Measurements from ENCODE around the gene WDFY4. TPM values are rescaled to one million over a fixed set of nuclear protein-coding genes. Genes with fewer than 3 reads are reported as not detected.

Gene WDFY4
- total RNA-seq, 1 donor from 2014 or later, result not detected

DNA sequence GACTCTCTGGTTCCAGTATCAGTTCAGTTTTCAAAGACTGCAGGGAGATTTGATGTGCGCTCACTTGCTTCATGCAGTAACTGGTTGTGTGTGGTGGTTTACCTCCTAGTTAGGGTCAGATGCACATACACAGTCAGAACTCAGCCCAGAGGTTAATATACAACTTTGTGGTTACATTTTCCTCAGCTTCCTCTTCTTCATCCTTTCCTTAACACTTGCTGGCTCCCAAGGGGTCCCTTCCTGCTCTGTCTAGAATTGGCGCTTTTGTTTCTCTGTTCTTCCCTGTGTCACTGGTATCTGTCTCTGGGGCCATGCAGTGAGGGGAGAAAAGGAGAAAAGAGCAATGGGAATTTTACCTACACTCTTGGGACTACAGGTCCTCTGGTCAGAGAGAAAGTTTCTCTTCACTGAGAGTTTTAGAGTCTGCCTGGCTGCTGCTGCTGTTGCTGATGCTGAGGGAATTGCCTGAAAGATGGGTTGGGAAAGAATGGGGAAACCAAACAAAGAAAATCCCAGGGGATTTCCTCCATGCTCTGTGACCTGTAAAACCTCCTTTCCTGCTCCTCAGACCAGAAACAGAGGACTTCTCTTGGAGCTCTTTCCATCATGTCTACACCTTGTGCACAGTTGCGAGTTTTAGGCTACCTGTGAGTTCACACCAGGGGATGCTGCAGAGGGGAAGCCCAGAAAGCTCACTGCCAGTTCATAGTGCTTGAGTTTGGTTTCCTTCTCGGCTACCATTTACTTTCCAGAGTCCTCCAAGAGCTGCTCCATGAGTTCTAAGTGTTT, 74.6 kb downstream of the WDFY4 start:
- Histone ChIP-seq H3K4me3 (ENCODE audit: low read depth, low read length) (no peak overlapping the region), H3K27me3 (ENCODE audit: control insufficient read depth, insufficient read depth, low read length) (no peaks in the 10 kb centered on the region), H3K36me3 (ENCODE audit: control insufficient read depth, insufficient read depth, low read length) (no peaks in the 10 kb centered on the region)
- TF ChIP-seq, protein P1, sequence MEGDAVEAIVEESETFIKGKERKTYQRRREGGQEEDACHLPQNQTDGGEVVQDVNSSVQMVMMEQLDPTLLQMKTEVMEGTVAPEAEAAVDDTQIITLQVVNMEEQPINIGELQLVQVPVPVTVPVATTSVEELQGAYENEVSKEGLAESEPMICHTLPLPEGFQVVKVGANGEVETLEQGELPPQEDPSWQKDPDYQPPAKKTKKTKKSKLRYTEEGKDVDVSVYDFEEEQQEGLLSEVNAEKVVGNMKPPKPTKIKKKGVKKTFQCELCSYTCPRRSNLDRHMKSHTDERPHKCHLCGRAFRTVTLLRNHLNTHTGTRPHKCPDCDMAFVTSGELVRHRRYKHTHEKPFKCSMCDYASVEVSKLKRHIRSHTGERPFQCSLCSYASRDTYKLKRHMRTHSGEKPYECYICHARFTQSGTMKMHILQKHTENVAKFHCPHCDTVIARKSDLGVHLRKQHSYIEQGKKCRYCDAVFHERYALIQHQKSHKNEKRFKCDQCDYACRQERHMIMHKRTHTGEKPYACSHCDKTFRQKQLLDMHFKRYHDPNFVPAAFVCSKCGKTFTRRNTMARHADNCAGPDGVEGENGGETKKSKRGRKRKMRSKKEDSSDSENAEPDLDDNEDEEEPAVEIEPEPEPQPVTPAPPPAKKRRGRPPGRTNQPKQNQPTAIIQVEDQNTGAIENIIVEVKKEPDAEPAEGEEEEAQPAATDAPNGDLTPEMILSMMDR (IDR thresholded peaks at IDR 0.05; ENCODE audit: insufficient read depth, low read length, poor library complexity, severe bottlenecking), result no peak
- no peak for DNase-seq (ENCODE audit: low read depth)

DNA sequence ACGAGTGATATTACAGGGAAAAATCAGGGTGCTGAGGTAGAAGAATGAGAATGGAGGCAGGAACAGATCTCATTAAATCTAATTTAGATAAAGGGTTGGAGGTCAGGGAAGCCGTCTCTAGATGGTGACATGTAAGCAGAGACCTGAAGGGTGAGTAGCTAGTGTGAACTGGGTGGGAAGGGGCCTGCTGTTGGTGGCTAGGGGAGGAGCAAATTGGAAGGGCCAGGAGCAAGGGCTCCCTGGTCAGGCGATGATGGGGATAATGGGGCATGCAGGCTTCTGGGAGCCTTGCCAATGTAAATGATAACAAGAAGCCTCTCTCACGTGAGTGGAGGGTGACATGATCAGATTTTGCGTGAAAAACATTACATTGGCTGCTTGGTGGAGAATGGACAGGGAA, 76.3 kb downstream of the WDFY4 start:
- Histone ChIP-seq H3K36me3 (ENCODE audit: control insufficient read depth, insufficient read depth, low read length) (no peaks in the 10 kb centered on the region), H3K27me3 (ENCODE audit: control insufficient read depth, insufficient read depth, low read length) (no peaks in the 10 kb centered on the region), H3K4me3 (ENCODE audit: low read depth, low read length) (no peak overlapping the region)
- DNase-seq (ENCODE audit: low read depth), result no peak
- TF ChIP-seq, protein P1 (IDR thresholded peaks at IDR 0.05; ENCODE audit: insufficient read depth, low read length, poor library complexity, severe bottlenecking), result no peak

DNA sequence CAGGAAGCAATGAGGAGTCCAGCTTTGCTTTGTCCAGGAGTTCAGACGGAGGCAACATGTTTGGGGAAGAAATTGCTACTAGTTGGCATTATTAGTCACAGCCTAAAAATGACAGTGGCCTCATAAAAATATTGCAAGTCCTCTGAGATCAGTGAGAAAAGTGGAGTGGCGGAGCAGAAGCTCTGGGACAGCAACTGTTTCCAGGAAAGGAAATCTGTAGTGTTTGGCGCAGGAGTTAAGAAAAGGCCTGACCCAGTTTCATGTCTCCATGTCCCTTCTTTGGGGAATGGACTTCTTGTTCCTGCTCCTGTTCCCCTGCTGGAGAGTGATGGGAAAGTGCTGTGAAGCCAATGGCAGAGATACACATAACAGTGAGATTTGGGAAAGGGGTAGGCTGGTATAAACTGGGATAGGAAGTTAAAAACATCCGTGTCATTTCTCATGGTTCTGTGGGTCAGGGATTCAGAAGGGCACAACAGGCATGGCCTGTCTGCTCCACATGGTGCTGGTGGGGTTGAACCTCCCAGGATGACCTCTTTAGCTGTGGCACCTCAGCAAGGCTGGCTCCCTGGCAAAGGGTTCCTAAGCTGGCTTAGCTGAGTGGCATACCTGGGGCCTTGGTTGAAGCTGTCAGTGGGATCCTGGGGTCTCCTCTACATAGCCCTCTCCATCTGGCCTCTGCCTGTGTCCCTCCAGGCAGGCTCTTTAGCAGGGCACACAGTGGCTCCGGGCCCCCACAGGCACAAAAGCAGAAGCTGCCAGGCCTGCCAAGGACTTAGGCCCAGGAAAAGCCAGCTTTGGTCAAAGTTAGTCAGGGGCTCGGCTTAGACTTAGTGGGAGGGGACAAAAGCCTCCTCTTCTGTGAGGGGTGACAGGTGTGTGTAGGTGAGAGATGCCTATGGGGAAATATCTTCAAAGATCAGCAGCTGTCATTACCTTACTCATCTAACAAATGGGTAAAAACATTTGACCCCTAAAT, 77.7 kb downstream of the WDFY4 start:
- Histone ChIP-seq H3K4me3 (ENCODE audit: low read depth, low read length) (no peak overlapping the region), H3K27me3 (ENCODE audit: control insufficient read depth, insufficient read depth, low read length) (no peaks in the 10 kb centered on the region), H3K36me3 (ENCODE audit: control insufficient read depth, insufficient read depth, low read length) (no peaks in the 10 kb centered on the region)
- TF ChIP-seq, protein P1 (IDR thresholded peaks at IDR 0.05; ENCODE audit: insufficient read depth, low read length, poor library complexity, severe bottlenecking), result no peak
- DNase-seq (ENCODE audit: low read depth), result no peak

DNA sequence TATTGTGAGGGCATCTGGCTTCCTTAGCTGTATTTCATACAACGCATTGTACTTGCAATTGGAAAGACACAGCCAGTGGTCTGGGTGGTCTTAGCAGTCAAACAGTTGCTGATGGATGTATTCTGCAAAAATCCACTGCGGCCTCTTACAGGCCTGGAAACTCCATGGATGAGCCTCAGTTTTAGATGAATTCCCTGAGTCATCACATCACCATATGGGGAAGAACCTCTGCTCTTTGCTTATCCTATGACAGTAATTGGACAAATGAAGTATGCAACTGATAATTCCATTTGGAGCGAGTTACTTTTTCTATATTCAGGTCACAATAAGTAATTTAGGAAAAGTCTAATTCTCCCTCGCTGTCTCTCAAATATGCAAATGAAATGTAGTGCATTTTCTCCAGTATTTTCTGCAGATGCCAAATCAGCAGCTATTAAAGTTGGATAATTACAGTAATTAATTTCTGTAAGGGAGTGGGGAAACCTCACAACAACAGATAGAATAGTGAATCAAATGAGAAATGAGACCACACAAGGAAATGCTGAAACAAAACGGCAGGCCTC, 78.8 kb downstream of the WDFY4 start:
- Histone ChIP-seq H3K36me3 (ENCODE audit: control insufficient read depth, insufficient read depth, low read length) (no peaks in the 10 kb centered on the region), H3K4me3 (ENCODE audit: low read depth, low read length) (no peak overlapping the region), H3K27me3 (ENCODE audit: control insufficient read depth, insufficient read depth, low read length) (no peaks in the 10 kb centered on the region)
- DNase-seq (ENCODE audit: low read depth), result no peak
- TF ChIP-seq, protein P1 (IDR thresholded peaks at IDR 0.05; ENCODE audit: insufficient read depth, low read length, poor library complexity, severe bottlenecking), result no peak

DNA sequence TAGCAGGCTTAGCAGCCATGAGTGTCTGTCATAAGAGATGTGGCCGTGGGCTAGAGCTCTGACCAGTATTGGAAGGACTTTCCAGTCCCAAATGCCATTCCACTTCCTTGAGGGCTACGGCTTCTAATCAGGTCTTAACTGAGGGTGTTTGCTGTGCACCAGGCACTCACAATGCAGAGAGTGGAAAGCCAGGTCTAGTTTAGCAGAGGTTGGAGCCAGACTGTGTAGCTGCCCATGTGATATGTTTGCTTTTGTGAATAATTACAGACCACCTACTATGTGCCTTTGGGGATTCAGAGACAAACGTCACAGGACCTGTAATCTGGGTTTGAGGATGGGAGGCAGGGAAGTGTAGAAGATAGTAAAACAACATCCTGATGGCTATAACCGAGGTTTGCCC, 79.8 kb downstream of the WDFY4 start:
- no peak for DNase-seq (ENCODE audit: low read depth)
- TF ChIP-seq, protein P1 (IDR thresholded peaks at IDR 0.05; ENCODE audit: insufficient read depth, low read length, poor library complexity, severe bottlenecking), result no peak
- no peak overlapping the region for H3K4me3 ChIP-seq (ENCODE audit: low read depth, low read length)

More for the DNA sequence above, 79.8 kb downstream of the WDFY4 start:
- Histone ChIP-seq H3K36me3 (ENCODE audit: control insufficient read depth, insufficient read depth, low read length) (no peaks in the 10 kb centered on the region), H3K27me3 (ENCODE audit: control insufficient read depth, insufficient read depth, low read length) (no peaks in the 10 kb centered on the region)
